Measurements from ENCODE around the gene SLFN11.
"Not testable (repeated sequence)": the region's sequence is repeated elsewhere in the genome, so short reads cannot be mapped to it uniquely, and the experiment has no call there.

The SLFN11 gene

GRCh38 chr17:35373534-35373983 lies at the start of gene SLFN11:
Gene SLFN11 (minus strand): TSS chr17:35373621. CDS start chr17:35363807, 9,814 bp downstream.
- DNase-seq, result peak in 35 of 58 donors; percentile 3 to 55 (median 25)

DNA sequence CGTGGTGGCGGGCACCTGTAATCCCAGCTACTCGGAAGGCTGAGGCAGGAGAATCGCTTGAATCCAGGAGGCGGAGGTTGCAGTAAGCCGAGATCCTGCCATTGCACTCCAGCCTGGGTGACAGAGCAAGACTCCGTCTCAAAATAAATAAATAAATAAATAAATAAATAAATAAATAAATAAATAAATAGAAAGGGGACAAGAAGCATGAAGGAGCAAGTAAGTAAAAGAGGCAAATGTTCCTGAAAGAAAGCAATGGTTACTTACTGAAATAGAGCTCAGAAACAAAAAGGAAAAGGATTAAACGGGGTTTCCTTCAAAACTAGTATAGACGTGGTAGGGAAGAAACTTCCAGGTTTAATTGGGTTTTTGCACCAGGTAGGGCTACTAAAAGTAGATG lies 47.6 kb upstream of the SLFN11 start:
- DNase-seq, result not testable (repeated sequence)

- DNase-seq, result no peak
Measured at GRCh38 chr17:35416659-35417058, 43.2 kb upstream of the SLFN11 start.

- DNase-seq, result not testable (repeated sequence)
Measured at GRCh38 chr17:35414707-35415106, 41.3 kb upstream of the SLFN11 start.

GRCh38 chr17:35414247-35414646 lies 40.8 kb upstream of the SLFN11 start:
- DNase-seq, result no peak

- DNase-seq, result no peak
Measured at GRCh38 chr17:35407531-35407930, 34.1 kb upstream of the SLFN11 start.

- no peak for DNase-seq
Measured at GRCh38 chr17:35406568-35406967, 33.1 kb upstream of the SLFN11 start.

DNA sequence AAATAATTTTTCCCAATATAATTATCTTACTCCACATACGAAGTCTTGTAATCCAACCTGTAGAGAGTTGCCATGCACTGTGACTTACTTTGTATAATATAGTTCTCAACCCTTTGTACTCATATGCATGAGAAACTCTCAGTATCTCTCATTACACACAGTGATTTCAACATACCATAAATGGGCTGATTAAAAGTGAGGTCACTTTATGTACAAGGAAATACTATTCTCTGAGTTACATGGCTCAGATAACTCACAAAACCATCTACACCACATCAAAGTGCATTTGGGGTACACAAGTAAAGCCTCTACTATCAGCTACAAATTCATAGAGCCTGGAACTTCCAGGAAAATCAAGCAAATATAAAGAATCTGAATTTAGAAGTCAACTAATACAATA lies 30.9 kb upstream of the SLFN11 start:
- DNase-seq, result no peak

DNA sequence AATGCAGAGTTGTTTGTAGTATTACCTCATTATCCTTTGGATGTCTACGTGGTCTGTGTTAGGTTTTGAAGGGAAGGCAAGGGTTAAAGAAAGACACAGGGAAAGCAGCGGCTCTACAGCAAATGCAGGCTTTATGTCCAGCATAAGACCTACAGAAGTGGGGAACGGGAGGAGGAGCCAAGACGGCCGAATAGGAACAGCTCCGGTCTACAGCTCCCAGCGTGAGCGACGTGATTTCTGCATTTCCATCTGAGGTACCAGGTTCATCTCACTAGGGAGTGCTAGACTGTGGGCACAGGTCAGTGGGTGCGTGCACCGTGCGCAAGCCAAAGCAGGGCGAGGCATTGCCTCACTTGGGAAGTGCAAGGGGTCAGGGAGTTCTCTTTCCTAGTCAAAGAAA lies 20.4 kb upstream of the SLFN11 start:
- DNase-seq, result not testable (repeated sequence)

GRCh38 chr17:35390663-35391062 lies 17.2 kb upstream of the SLFN11 start:
- no peak for DNase-seq

DNA sequence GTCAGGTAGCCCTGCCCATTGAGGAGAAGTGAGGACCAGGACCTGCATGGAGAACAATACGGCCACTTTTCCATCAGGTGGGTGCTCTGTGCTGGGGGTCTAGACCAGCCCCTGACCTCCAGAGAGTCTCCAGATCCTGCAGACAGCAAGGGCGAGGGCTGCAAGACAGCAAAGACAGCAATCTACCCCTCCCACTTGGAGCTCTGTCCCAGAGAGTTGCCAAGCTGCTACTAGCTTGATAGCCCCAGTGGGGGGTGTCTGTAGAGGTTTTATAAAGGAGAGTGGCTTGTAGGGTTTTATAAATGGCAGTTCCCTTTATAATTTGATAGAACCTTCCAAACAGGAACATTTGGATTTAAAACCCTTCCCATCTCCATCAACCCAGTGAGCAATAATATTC lies 16.7 kb upstream of the SLFN11 start:
- DNase-seq, result no peak

GRCh38 chr17:35387496-35387895 lies 14.1 kb upstream of the SLFN11 start:
- DNase-seq, result no peak

- no peak for DNase-seq
Measured at GRCh38 chr17:35377706-35378105, 4.3 kb upstream of the SLFN11 start.

GRCh38 chr17:35377068-35377467 lies 3.6 kb upstream of the SLFN11 start:
- DNase-seq, result no peak

DNA sequence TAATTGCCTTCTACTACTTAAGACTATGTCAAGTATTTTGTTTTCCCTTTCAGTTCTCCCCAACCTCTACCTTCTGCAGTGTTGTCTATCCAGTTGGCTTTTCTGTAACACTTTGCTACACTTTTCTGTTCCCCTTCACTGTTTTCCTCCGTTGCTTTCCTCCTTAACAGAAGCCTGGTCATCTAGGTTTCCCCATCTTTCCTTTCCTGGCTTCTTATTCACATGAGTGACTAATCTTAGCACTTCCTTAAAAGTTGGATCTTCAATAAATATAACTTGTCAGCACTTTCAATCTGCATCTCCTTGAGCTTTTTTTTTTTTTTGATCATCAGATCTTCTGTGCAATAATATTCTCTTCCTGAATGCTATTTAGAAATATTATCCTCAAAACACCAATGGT lies 2.8 kb upstream of the SLFN11 start:
- DNase-seq, result no peak

DNA sequence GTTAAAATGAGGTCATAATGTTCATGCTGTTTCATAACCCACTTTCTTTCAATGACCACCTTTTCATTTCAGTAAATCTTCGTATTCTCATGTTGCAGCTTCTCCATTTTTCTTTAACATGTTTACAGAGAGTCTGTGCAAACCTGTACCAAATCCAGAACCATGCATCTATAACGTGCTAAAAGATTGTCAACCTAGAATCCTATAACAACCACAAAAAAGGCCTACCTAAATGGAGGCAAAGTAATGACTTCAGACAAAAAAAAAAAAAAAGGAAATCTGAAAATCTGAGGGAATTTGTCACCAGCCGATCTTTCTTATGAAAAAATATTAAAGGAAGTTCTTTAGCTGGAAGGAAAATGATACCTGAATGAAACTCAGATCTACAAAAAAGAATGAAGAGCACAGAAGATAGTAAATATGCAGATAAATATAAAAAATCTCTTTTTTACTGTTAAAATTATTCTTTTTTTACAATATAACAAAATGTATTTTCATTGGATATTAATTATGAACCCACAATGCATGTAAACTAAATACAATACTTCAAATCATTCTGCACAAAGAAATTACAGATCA lies 1.4 kb upstream of the SLFN11 start:
- DNase-seq, result no peak

DNA sequence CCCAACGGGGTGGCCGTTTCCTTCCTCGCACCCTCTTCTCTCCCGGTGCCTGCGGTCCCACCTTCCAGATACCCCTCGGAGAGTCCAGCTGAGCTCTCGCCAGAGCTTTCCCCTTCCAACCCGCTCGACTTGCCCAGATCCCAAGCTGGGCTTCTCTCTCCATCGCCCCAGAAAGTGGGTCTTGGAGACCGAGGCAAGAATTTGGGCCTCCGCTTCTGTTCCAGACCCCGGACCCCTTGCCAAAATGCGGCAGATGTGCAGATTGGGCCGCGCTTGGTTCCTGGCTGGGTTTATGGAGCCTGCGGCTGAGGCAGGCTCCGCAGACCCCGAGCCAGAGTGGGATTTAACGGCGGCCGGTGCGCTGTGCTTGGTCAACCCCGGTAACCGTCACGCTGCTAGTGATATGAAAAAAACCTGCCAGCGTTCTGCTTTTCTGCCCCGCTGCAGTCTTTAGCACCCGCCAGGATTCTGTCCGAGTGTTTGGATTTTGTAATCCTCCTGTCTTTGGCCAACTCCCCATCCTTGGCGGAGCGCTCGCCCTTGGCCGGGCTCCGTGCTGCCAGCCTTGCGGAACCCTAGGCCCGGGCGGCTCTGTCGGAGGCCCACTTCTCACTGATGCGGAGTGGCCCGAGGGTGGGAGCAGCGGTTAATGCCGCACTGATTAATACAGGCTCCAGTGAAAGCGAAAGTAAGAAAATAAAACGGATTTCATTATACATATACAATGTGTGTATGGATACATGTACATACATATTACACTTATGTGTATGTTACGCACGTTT lies 754 bp upstream of the SLFN11 start:
- peak in 16 of 58 donors; percentile 1 to 69 (median 5) for DNase-seq

DNA sequence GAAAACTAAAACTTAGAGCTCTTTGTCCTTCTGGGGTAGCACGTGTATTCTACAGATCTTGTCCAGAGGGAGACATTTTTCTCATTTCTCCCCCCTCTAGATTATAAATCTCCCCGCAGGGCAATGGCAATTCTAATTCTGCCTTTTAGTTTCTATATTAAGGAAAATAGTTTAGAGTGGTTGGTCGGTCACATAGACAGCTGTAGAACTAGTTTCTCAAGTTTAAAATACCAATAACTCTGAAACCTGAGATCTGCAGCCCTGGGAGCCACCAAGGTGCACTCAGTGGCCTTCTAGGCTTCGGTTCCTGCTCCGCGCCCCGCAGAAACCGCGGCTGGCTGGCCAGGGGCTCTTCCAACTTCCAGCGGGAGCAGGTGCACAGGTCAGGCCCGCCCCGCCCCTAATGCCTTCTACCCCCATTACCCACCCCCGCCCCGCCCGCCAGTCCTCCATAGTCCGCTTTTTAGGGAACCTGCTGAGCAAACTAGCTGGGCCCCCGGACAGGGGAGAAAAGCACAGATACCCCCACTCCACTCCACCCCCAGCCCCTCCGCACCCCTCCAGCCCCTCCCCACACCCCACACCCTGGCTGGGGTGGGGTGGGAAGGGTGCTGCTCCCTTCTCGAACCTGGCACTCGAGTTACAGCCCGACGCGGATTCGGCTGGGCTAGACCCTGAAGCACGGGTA lies 431 bp downstream of the SLFN11 start:
- no peak for DNase-seq

- DNase-seq, result no peak
Measured at GRCh38 chr17:35371934-35372333, 1.5 kb downstream of the SLFN11 start.

DNA sequence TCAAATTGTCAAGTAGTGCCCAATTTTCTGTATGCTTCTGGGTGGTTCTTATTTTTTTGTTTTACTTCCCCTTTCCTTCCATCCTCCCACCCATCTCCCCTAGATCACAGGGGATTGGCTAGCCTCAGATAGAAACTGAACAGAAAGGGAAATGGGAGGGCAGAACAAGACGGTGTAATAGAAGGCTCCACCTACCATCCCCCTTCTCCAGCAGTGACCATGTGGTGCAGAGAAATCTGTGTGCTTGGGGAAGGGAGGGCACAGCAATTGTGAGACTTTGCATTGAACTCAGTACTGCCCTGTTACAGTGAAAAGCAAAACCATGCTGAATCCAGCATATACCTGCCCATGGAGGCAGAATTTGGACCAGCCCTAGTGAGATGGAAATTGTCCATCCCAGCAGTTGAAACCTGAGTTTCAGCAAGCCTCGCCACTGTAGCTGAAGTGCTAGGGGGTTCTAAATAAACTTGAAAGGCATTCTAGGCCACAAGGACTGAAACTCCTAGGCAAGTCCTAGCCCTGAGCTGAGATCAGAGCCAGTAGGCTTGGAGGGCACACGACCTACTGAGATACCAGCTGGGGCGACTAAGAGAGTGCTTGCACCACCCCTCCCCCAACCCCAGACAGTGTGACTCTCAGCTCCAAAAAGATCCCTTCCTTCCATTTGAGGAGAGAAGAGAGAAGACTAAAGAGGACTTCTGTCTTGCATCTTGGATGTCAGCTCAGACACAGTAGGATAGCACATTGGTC lies 5.2 kb downstream of the SLFN11 start:
- peak in 15 of 58 donors; percentile 2 to 57 (median 8) for DNase-seq

- no peak for DNase-seq
Measured at GRCh38 chr17:35361027-35361426, 12.4 kb downstream of the SLFN11 start.

GRCh38 chr17:35359398-35359797 lies 14.0 kb downstream of the SLFN11 start:
- DNase-seq, result no peak

Data from anterior cingulate cortex (tissue), 58 donors.